ENCODE data around the gene XYLT1. TPM values are rescaled to one million over a fixed set of nuclear protein-coding genes. Genes with fewer than 3 reads are reported as not detected.

Gene XYLT1
- polyA plus RNA-seq, 1 donor (not counting 4 experiments of a cell fraction or from before 2014, with no cell fraction given), result 4.4 TPM

- Histone ChIP-seq H3K9me3 (ENCODE audit: control insufficient read depth, low read depth, low read length) (no peaks in the 10 kb centered on the region), H3K79me2 (ENCODE audit: control insufficient read depth, insufficient read depth, low read length) (no peaks in the 10 kb centered on the region), H3K27ac (ENCODE audit: control insufficient read depth, insufficient read depth, low read length) (no peak overlapping the region), H3K4me1 (ENCODE audit: control insufficient read depth, extremely low read depth, insufficient read depth, low read length) (peaks cover 17% of the 10 kb centered on the region), H3K36me3 (ENCODE audit: control insufficient read depth in 2 of 2, extremely low read depth in 1 of 2, insufficient read depth in 2 of 2, low read length in 2 of 2) (no peaks in the 10 kb centered on the region), H3K9ac (ENCODE audit: control insufficient read depth, extremely low read depth, insufficient read depth, low read length) (no peak overlapping the region), H2AFZ (ENCODE audit: control insufficient read depth, low read length) (no peak overlapping the region), H3K9me1 (ENCODE audit: control insufficient read depth, extremely low read depth, insufficient read depth, low read length) (no peaks in the 10 kb centered on the region), H3K4me3 (ENCODE audit: control insufficient read depth in 2 of 3, extremely low read depth in 1 of 3, insufficient read depth in 2 of 3, low read depth in 1 of 3, low read length in 3 of 3) (no peak overlapping the region), H3K27me3 (ENCODE audit: control insufficient read depth, extremely low read depth, insufficient read depth, low read length) (no peaks in the 10 kb centered on the region), H3K4me2 (ENCODE audit: control insufficient read depth, extremely low read depth, insufficient read depth, low read depth, low read length) (no peak overlapping the region), H4K20me1 (ENCODE audit: control insufficient read depth, extremely low read depth, insufficient read depth, low read length) (no peaks in the 10 kb centered on the region)
- dilution Hi-C loops (cut with MboI; ENCODE audit: extremely low pct_ligation_motif_present, low sequenced_read_pairs), result no loop called here
- DNase-seq (ENCODE audit: low read depth, low spot score) (no peak), FAIRE-seq (no peak)
- TF ChIP-seq CTCF (optimal IDR thresholded peaks at IDR 0.05 in 1 of 3, IDR thresholded peaks at IDR 0.05 in 1 of 3, conservative IDR thresholded peaks at IDR 0.05 in 1 of 3; ENCODE audit: extremely low read depth in 1 of 3, insufficient read depth in 2 of 3, low read length in 3 of 3) (no peak), EZH2 (IDR thresholded peaks at IDR 0.05; ENCODE audit: low read length) (no peak)
Measured at GRCh38 chr16:17067882-17068281, 402.9 kb downstream of the XYLT1 start.

- Histone ChIP-seq H3K4me1 (ENCODE audit: control insufficient read depth, extremely low read depth, insufficient read depth, low read length) (peaks cover 11% of the 10 kb centered on the region), H2AFZ (ENCODE audit: control insufficient read depth, low read length) (no peak overlapping the region), H3K79me2 (ENCODE audit: control insufficient read depth, insufficient read depth, low read length) (no peaks in the 10 kb centered on the region), H3K27ac (ENCODE audit: control insufficient read depth, insufficient read depth, low read length) (no peak overlapping the region), H3K36me3 (ENCODE audit: control insufficient read depth in 2 of 2, extremely low read depth in 1 of 2, insufficient read depth in 2 of 2, low read length in 2 of 2) (no peaks in the 10 kb centered on the region), H3K4me3 (ENCODE audit: control insufficient read depth in 2 of 3, extremely low read depth in 1 of 3, insufficient read depth in 2 of 3, low read depth in 1 of 3, low read length in 3 of 3) (no peak overlapping the region), H4K20me1 (ENCODE audit: control insufficient read depth, extremely low read depth, insufficient read depth, low read length) (no peaks in the 10 kb centered on the region), H3K27me3 (ENCODE audit: control insufficient read depth, extremely low read depth, insufficient read depth, low read length) (no peaks in the 10 kb centered on the region), H3K9ac (ENCODE audit: control insufficient read depth, extremely low read depth, insufficient read depth, low read length) (no peak overlapping the region), H3K9me3 (ENCODE audit: control insufficient read depth, low read depth, low read length) (no peaks in the 10 kb centered on the region), H3K9me1 (ENCODE audit: control insufficient read depth, extremely low read depth, insufficient read depth, low read length) (no peaks in the 10 kb centered on the region), H3K4me2 (ENCODE audit: control insufficient read depth, extremely low read depth, insufficient read depth, low read depth, low read length) (peak overlapping the region; percentile 68)
- DNase-seq (ENCODE audit: low read depth, low spot score) (no peak), FAIRE-seq (peak; percentile 17)
- dilution Hi-C loops (cut with MboI; ENCODE audit: extremely low pct_ligation_motif_present, low sequenced_read_pairs), result no loop called here
- TF ChIP-seq EZH2 (IDR thresholded peaks at IDR 0.05; ENCODE audit: low read length) (no peak), CTCF (optimal IDR thresholded peaks at IDR 0.05 in 1 of 3, IDR thresholded peaks at IDR 0.05 in 1 of 3, conservative IDR thresholded peaks at IDR 0.05 in 1 of 3; ENCODE audit: extremely low read depth in 1 of 3, insufficient read depth in 2 of 3, low read length in 3 of 3) (no peak)
Measured at GRCh38 chr16:17063201-17064139, 407.3 kb downstream of the XYLT1 start.
